Astrocyte (in vitro differentiated cells and primary cell): ENCODE data around the gene SLC6A1.

Experiments used
- CTCF ChIP-seq: IDR thresholded peaks from 2 replicates; pipeline ENCODE4 v1.5.1; 2011; ENCODE audit warnings: low read depth, mild to moderate bottlenecking, inconsistent platforms, low read length, moderate library complexity; ENCODE audit not compliant: insufficient read depth
- EZH2 ChIP-seq: IDR thresholded peaks from 2 replicates; pipeline ENCODE4 v1.6.1; 2012; ENCODE audit warnings: mild to moderate bottlenecking, low read length, inconsistent platforms; ENCODE audit not compliant: insufficient read depth

GRCh38 chr3:11055496-11055895 lies 62.9 kb downstream of the SLC6A1 start:
- no peak for TF ChIP-seq CTCF
- no peak for TF ChIP-seq EZH2
